ENCODE results near the gene STK39.
"Not testable (repeated sequence)": the region's sequence is repeated elsewhere in the genome, so short reads cannot be mapped to it uniquely, and the experiment has no call there.

STK39 gene

DNA sequence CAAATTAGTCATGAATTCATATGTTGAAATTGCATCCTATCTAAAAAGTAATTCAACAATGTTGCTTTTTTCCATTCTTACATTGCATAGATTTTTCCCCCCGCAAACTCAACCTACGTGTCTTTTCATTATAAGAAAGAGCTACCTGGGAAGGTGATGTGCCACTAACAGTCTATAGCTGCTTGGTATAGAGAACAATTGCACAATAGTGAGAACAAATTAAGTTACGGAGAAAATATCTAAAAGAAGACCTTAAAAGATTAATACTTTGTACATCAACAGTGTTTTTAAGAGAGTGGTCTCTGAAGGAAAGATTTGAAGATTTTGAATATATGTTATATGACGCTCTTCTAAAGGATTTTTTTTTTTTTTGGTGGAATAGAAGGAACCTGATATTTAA, 111.8 kb downstream of the STK39 start:
- no peak for DNase-seq (ENCODE audit: low read depth)

DNA sequence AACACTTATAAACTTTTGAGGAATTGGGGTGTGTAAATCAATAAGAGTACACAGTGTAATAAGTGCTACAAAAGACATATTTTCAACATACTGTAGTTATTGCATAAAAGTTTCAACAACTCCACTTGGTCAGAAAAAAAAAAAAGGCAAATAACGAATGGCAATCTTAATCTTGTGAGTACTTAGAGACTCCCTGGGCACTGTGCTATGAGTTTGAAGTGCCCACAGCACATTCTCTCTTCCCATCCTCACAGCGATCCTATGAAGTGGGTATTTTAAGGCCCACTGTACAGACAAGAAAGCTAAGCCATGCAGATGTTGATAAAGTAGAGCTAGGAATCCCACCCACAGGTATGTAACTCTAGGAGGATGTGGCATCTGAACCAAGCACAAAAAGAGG, 112.3 kb downstream of the STK39 start:
- no peak for DNase-seq (ENCODE audit: low read depth)

DNA sequence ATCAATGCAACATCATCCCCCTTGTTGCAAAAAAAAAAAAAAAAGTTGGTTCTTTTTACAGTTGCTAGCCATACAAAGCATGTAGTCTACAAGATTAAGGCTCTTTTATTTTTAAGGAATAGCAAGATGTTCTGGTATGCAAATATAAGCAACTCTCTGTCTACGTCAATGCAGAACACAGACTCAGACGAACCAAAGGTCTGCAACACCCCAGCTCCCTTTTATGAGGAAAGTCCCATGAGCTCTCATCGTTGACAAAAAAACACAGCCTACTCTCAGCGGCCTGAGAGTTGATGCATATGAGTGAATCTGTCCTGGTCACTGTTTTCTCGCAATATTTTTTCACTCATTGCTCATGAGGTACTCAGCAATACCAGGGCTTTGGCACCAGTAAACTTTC, 112.9 kb downstream of the STK39 start:
- DNase-seq (ENCODE audit: low read depth) = no peak

DNA sequence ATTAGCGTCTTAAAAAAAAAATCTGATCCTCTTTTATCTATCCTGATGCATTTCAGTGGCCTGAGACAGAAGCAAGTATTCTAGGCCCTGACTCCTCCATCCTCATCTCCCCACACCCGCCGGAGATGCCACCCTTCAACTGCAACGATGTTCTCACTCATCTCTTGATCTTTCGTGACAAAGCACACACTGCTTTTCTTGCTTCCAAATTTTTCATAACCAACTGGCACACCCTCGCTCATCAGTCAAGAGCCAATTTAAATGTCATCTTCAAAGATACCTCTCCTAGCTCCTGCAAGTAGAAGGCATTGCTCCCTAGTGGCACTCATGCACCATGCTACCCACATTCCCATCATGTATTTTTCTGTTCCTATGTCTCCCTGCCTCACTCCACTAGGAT, 115.0 kb downstream of the STK39 start:
- no peak for DNase-seq (ENCODE audit: low read depth)

DNA sequence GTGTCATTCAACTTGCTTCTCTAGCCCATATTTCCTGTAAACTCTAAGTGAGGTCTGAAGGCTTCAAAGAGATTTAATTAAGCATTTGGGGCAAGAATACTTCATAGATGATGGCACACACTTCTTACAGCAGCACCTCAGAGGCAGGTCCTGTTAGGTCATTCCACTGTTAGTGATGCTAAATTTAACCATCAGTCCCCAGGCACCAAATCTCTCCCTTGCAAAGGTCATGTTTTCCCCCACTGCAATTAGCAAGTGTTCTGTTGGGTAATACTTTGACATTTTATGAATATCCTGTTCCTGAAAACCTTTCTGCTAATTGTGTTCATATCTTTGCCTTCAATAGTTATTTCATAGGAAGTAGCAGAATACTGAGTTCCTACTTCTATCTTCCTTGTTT, 117.0 kb downstream of the STK39 start:
- DNase-seq (ENCODE audit: low read depth) = no peak

DNA sequence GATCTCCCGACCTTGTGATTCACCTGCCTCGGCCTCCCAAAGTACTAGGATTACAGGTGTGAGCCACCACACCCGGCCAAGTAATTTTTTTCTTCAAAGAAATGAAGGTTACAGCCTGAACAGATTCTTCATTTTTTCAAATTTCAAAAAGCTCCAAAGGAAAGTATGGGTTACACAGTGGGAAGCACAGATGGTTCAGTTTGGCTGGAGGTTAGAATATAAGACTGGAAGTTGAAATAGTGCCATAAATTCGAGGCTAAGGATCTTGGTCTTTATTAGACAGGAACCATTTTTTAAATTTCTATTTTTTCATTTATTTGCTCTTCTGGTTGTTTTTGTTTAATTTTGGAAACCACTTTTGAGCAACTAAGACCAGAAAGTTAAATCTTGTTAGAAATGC, 120.0 kb downstream of the STK39 start:
- no peak for DNase-seq (ENCODE audit: low read depth)

DNA sequence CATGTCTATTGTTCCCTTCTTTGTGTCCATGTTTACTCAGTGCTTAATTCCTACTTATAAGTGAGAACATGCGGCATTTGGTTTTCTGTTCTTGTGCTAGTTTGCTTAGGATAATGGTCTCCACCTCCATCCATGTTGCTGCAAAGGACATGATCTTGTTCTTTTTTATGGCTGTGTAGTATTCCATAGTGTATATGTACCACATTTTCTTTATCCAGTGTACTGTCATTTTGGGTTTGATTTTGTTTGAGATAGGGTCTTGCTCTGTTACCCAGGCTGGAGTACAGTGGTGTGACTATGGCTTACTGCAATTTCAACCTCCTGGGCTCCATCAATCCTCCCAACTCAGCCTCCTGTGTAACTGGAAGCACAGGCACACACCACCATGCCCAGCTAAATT, 125.2 kb downstream of the STK39 start:
- not testable (repeated sequence) for DNase-seq (ENCODE audit: low read depth)

DNA sequence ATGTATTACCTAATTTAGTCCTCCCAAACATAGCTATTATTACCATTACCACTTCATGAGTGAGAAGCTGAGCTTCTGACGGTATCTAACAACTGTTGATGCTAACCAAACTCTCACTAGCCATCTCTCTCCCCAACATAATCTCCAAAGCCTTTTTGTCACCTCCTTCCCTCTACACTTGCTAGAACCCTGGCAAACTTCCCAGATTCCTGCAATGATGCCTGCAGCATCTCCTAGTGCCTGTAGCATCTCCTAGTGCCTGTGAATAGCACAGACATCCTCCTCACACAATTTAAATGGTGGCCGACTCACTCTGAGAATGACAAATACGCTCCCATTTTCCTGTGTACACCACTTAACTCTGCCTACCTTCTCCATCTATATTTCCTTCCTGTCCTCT, 126.7 kb downstream of the STK39 start:
- DNase-seq (ENCODE audit: low read depth) = no peak

DNA sequence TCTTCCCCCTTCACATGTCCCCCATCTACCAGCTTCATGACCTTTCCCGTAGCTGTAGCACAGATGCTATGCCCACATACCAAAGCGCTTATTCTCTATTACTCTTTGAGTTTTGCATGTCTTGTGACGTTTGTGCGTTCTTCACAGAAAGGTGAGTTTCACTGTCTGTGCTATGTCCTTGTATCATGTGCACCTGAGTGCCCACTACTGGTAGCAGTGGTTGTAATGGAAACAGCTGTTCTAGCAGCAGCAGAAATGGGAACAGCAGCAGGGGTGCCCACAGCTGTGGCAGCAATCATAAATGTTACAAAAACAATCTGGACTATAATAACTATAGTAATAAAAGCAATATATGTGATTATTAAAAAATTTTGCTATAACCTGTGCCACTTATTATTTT, 127.1 kb downstream of the STK39 start:
- DNase-seq (ENCODE audit: low read depth) = no peak

DNA sequence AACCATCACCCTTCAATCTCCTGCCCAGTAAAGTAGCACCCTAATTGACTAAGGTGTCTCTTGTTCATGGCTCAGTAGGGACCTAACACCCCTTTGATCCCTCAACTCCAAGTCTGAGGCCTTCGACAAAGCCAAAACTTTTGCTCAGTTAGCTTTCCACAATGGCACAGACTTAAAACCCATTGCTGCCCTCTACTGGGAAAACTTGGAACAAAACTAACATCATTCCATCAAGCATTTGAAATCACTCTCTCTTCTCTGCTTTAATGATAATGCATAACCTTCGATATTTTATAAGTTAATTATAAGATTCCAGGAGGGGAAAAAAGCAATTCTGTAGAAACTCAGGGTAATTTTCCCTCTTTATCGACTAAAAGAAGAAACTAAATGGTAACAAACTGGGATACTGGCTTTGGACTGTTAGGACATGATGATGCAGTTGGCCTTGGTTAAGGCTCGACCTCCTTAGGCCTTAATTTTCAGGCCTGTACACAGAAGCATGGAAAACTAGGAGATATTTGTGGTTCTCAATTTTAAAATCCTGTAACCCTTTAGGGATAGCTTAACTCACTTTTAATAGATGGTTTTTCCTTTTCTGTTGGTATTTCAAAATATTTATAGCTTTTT, 127.8 kb downstream of the STK39 start:
- DNase-seq (ENCODE audit: low read depth) = peak; percentile 24

DNA sequence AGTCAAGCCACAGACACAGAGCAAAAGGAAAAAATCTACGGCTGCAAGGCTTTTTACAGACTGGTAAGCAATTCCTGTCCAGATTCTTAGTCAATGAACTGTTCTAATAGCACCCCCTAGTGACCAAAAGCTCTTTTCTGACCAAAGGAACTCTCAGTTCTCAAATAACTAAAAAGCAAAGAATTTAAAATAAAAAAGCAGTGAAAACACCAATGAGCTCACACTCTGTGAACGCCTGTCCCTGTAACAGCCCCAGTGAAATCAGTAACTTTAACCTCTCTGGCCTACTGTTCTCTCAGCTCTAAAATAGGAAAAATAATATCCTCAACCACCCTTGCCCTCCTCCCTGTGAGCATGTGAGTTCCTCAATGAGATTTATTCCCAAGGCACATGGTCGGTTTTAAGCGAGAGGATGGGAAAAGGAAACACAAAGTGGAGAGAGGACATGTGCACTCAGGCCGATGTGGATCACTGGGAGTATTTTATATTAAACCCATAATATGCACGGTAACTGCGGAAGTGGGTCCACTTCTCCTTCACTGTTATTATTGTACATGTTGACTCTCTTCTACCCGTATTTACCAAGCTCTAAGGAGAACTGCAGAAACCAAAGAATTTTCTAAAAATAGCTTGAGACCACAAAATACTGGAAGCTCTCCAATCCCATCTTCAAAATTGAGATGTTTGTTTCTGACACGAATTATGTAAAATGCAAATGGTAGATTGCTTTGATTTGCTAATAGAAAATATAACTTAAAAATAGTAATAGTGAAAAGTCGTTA, 128.5 kb downstream of the STK39 start:
- DNase-seq (ENCODE audit: low read depth) = peak; percentile 26

DNA sequence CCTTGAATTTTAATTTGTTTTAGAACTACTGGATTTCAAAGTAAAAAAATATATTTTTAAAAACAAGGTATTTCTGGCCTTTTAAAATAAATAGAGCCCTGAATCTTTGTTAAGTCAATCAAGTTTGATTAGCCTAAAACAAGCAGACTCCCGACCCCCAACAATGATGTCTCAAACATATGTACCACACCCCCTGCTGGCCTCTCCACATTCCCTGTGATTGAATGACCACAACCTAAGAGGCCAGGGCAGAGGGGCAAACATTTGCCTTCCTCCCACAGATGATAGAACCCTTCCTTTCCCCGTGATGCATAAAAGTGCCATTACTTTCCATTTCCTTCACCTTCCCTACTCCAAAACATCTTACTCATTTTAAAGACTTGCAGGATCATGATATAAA, 130.9 kb downstream of the STK39 start:
- DNase-seq (ENCODE audit: low read depth) = no peak

DNA sequence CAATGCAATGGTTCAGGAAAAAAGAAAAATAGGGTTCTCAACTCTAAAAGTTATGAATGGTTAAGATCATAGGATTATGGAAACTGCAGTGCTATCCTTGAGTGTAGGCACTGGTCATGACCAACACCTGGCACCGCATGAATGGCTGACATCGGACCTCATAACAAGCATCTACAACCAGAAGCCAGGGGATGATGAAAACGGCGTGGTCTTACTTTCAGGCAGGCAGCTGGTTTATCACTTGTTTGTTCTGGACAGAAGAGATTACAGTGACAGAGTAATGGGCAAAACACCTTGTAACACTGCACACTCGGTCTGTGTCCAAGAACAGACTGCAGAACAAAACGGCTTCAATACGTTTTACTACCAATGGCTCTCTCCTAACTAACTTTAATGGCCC, 132.8 kb downstream of the STK39 start:
- no peak for DNase-seq (ENCODE audit: low read depth)

DNA sequence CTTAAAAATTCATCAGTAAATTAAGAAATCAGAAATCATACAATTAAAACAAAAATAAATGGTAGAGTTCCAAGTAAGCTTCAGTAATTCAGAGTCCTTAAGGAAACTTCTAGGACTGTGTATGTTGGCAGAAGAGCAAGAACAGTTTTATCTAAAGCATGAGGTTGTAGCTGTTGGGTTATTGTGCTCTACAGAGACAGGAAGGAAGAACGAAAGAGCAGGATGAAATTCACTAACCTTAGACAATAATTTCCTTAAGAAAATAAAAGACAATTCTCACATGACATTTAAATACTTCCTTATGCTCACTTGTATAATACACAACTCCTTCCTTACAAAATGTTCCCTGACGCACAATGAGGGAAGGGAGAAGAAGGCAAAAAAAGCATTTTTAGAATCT, 133.4 kb downstream of the STK39 start:
- no peak for DNase-seq (ENCODE audit: low read depth)

DNA sequence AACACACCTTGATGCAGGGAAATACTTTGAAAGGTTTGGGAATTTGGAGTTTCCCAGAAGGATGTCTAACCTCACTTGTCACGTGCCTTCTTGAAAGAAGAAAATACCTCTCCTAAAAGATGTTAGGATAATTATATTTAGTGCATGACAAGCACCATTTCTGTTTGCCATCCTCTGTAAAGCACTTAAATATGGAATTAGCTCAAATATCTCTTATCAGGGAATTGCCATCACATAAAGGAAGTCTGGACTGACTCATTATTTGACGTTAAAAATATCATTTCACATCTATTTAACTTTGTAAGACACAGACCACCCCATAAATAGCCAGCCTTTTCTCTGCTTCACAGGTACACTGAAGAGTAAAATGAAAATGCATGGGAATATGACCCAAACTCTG, 140.1 kb downstream of the STK39 start:
- DNase-seq (ENCODE audit: low read depth) = no peak

DNA sequence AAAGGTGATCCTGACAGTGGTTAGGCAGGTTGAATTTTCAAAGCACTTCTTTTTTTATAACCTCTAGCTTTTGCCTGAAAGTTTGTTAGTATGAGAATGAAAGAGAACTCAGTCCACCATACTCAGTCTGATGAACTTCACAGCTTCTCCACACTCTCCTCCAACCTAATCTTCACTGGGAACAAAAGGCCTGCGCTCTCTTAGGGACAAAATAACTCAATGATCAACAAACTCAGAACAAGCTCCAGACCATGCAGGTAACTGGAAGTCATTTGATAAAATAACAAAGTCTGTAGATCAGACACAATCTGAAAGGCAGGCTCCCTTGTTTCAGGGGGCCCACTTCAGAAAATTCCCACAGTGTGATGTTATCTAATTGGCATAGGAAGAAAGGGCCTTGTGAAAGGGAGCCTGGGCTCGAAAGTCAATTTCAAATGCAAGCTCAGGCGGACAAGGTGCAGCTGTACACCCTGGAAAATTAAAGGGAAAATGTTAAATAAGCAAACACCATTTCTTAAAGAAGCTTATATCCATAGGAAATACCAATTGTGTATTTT, 142.2 kb downstream of the STK39 start:
- DNase-seq (ENCODE audit: low read depth) = no peak

DNA sequence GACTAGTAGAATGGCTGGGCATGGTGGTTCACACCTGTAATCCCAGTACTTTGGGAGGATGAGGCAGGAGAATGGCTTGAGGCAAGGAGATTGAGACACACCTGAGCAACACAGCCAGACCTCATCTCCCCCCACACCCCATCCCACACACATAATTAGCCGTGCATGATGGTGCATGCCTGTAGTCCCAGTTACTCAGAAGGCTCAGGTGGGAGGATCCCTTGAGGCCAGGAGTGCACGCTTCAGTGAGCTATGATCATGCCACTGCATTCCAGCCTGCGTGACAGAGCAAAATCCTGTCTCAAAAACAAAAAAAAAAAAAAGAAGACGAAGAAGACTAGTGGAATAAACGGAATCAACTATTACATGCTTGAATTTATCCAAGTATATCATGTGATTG, 150.0 kb downstream of the STK39 start:
- no peak for DNase-seq (ENCODE audit: low read depth)

DNA sequence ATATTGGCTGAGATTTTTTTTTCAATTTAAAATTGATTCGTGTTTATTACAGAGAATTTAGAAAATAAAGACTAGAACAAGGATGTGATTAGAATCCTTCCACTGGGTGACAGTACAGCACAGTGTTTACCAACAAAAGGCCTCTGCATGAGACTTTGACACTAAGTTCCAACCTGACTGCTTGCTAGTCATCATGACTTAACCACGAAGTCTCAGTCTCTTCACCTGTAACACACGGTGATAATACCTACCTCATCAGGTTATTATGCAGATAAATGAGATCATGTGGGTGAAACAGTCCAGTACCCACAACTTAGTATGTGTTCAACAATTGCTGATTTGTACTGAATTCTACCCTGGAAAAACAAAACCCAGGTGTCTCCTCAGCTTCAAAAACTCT, 151.2 kb downstream of the STK39 start:
- DNase-seq (ENCODE audit: low read depth) = no peak

DNA sequence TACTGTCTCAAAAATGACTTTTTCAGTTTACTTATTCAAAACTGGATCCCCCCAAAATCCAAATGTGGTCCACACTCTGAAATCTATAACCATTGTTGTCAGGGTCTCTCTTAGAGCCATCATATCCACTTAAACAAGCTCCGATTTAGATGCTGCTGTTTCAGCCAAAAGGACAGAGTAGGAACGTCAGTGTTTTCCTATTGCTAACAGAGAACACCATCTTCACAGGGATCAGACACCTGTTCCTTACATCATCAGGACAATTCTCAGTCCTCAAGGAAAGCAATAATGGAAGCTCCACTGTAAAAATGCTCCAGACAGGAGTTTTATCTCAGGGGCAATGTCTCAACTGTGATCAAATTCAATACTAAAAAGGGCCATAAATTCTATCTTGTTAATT, 155.4 kb downstream of the STK39 start:
- no peak for DNase-seq (ENCODE audit: low read depth)

DNA sequence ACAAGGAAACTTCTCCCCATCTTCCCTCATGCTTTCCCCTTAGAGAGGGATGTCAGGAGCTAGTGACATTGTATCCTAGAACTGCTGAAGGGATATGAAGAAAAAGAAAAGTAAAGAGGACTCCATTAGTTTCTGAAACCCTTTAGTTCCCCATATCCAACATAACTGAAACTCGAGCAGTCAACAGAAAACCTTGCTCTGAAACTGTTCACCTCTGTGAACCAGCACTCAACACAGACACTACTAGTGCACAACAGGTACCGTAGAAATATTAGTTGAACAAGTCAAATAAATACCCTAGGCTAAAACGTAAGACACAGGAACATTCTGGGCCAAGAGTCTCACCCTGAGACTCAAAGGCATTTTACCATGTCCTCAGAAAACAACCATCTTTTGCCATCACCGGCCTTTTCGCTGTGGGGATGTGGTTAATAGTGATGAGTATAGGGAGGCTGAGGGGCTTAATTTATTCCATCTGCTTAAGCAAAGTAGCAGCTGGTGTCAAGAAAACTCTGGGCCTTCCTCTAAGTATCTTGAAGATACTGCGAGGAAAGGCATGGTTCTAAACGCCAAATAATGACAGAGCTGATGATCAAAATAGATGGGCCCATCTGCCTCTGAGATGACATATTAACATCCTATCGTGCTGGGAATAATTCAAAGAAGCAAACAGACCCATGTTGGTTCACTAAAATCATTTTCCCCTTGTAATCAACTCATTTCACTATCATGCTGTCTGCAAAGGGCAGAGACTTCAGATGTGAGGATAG, 156.8 kb downstream of the STK39 start:
- DNase-seq (ENCODE audit: low read depth) = no peak

DNA sequence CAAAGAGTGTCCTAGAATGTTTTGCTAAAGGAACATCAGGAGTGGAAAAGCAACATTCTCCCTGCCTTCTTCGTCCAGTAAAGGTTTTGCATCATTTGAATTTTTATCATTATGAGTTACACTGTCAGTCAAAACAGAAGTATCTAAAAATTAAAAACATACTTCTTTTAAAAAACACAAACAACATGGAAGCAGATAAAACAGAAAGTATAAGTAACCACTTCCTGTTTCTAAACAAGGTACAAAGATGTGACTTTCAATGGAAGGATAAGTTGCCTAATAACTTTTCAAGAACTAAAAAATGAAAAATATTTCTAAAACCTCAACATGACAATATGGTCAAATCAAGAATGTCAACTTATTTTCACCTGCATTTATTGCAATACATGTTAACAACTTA, 158.2 kb downstream of the STK39 start:
- no peak for DNase-seq (ENCODE audit: low read depth)

DNA sequence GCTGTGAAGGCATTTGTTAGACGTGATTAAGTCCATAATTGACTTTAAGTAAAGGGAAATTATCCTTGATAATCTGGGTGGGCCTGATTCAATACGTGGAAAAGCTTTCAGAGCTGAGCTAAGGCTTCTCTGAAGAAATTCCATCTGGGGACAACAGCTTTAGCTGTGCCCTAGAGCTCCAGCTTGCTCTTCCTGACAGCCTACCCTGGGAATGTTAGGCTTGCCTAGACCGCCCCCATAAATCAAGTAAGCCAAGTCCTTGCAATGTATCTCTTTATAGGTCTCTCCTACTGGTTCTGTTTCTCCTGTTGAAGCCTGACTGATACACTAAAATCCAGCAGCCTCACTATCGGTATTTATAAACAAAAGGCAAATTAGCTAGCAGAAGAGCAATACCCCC, 160.0 kb downstream of the STK39 start:
- no peak for DNase-seq (ENCODE audit: low read depth)

DNA sequence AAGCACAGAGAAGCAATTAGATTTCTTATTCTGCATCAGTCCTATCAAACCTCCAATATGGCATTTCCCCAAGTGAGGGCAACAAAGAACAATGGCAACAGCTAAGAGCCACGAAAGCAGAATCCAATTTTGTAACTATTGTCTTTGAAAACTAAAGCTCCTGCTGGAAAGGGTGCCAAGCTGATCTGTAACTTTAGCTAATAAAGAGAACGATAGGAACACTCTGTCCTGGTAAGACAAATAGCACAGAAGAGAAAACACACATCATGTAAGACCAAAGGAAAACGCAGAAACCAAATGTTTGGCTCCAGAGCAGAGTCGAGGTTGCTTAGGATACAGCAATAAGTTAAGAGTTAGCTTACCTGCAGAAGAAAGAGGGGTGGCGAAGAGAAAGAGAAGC, 160.5 kb downstream of the STK39 start:
- no peak for DNase-seq (ENCODE audit: low read depth)

Measured in HS-5 (cell line).